SK-N-SH (cell line): ENCODE data around the gene ENTPD8. TPM values are rescaled to one million over a fixed set of nuclear protein-coding genes. Genes with fewer than 3 reads are reported as not detected.

Experiments used
- CTCF ChIA-PET: fragments of 300-600, 350-600 bp; formaldehyde crosslinking; extraction: SDS; loops from one replicate; lab custom pipeline; 2021; lab: Yijun Ruan, JAX
- POLR2A ChIA-PET: fragments of 350-600 bp; sonication (Branson Sonifier 250); formaldehyde crosslinking; extraction: SDS; loops from one replicate; lab custom pipeline; 2020; ENCODE audit warnings: antibody characterized with exemption, inconsistent platforms; lab: Yijun Ruan, JAX
- DNase-seq: peaks from one replicate; pipeline ENCODE4 v3.0.0; 2012
- H2AFZ ChIP-seq: fragments of 200-600 bp; sonication (generic); 2 replicates; pipeline ENCODE4 v1.8.1; 2016; ENCODE audit warnings: antibody characterized with exemption, mild to moderate bottlenecking, low read depth
- H3F3A ChIP-seq: fragments of 200-600 bp; sonication (generic); replicated peaks from 2 replicates; pipeline ENCODE3; 2016; ENCODE audit warnings: antibody characterized with exemption, mild to moderate bottlenecking; ENCODE audit not compliant: insufficient read depth
- H3K27ac ChIP-seq, 2 experiments: fragments of 200-500 bp in 1 of 2; fragments of 200-600 bp in 1 of 2; sonication (Bioruptor generic) in 1 of 2; sonication (generic), shearing (Covaris generic) in 1 of 2; 2 replicates each; pipeline versions ENCODE4 v1.5.1 to v1.6.1; 2014 to 2016; ENCODE audit warnings: low read depth in 2 of 2, inconsistent platforms in 1 of 2, low read length in 1 of 2, mild to moderate bottlenecking in 1 of 2, mixed read lengths in 1 of 2
- H3K27me3 ChIP-seq: fragments of 200-600 bp; sonication (generic), shearing (Covaris generic); 2 replicates; pipeline ENCODE4 v1.6.1; 2016; ENCODE audit warnings: mixed run types; ENCODE audit not compliant: insufficient read depth
- H3K36me3 ChIP-seq, 2 experiments: fragments of 200-500 bp in 1 of 2; fragments of 200-600 bp in 1 of 2; sonication (Bioruptor generic) in 1 of 2; sonication (generic) in 1 of 2; replicated peaks in 1 of 2; 2 replicates each; pipeline versions ENCODE3 to v1.5.1; 2014 to 2016; ENCODE audit warnings: low read length in 1 of 2, mild to moderate bottlenecking in 1 of 2; ENCODE audit not compliant: insufficient read depth in 2 of 2, control insufficient read depth in 1 of 2
- H3K4me1 ChIP-seq, 2 experiments: fragments of 200-500 bp in 1 of 2; fragments of 200-600 bp in 1 of 2; sonication (Bioruptor generic) in 1 of 2; sonication (generic), shearing (Covaris generic) in 1 of 2; 2 replicates each; pipeline versions ENCODE4 v1.5.1 to v1.6.1; 2014 to 2016; ENCODE audit warnings: low read depth in 1 of 2, low read length in 1 of 2, mixed run types in 1 of 2; ENCODE audit not compliant: insufficient read depth in 2 of 2, control insufficient read depth in 1 of 2
- H3K4me2 ChIP-seq: fragments of 200-600 bp; sonication (generic), shearing (Covaris generic); 2 replicates; pipeline ENCODE4 v1.6.1; 2017; ENCODE audit warnings: mixed run types
- H3K4me3 ChIP-seq, 2 experiments: fragments of 200-500 bp in 1 of 2; fragments of 200-600 bp in 1 of 2; sonication (Bioruptor generic) in 1 of 2; sonication (generic), shearing (Covaris generic) in 1 of 2; 2 replicates each; pipeline versions ENCODE4 v1.5.1 to v1.8.1; 2014 to 2016; ENCODE audit warnings: low read depth in 2 of 2, inconsistent platforms in 1 of 2, low read length in 1 of 2, mild to moderate bottlenecking in 1 of 2, mixed read lengths in 1 of 2, moderate library complexity in 1 of 2
- H3K79me2 ChIP-seq: fragments of 200-600 bp; sonication (generic); 2 replicates; pipeline ENCODE4 v1.8.1; 2017; ENCODE audit warnings: mild to moderate bottlenecking; ENCODE audit not compliant: insufficient read depth
- H3K9ac ChIP-seq: fragments of 200-600 bp; sonication (generic); 2 replicates; pipeline ENCODE4 v1.6.1; 2017; ENCODE audit warnings: mixed run types
- H3K9me2 ChIP-seq: fragments of 200-600 bp; sonication (generic); 2 replicates; pipeline ENCODE4 v1.6.1; 2017; ENCODE audit warnings: mixed run types
- H3K9me3 ChIP-seq: fragments of 200-600 bp; sonication (generic); 2 replicates; pipeline ENCODE4 v1.6.1; 2017; ENCODE audit warnings: mixed run types, mild to moderate bottlenecking, moderate library complexity
- H4K20me1 ChIP-seq: fragments of 200-600 bp; sonication (generic); 2 replicates; pipeline ENCODE4 v1.6.1; 2017; ENCODE audit warnings: mild to moderate bottlenecking, mixed run types; ENCODE audit not compliant: insufficient read depth
- CHD2 ChIP-seq: fragments of 150-350 bp; IDR thresholded peaks from 2 replicates; pipeline ENCODE4 v1.6.1; 2018; ENCODE audit warnings: low read length; ENCODE audit not compliant: partially characterized antibody
- CTCF ChIP-seq: fragments of 200-600 bp; sonication (generic); IDR thresholded peaks from 2 replicates; pipeline ENCODE4 v1.6.1; 2017; ENCODE audit warnings: antibody characterized with exemption, mild to moderate bottlenecking, moderate library complexity
- FOSL2 ChIP-seq: IDR thresholded peaks from 2 replicates; pipeline ENCODE4 v1.4.0; 2012; ENCODE audit warnings: low read depth, mild to moderate bottlenecking, moderate library complexity, borderline replicate concordance
- GABPA ChIP-seq: IDR thresholded peaks from 2 replicates; pipeline ENCODE4 v1.4.0; 2012; ENCODE audit warnings: low read depth, mild to moderate bottlenecking
- IRF3 ChIP-seq: fragments of 150-350 bp; IDR thresholded peaks from 2 replicates; pipeline ENCODE4 v1.6.1; 2016; ENCODE audit warnings: mild to moderate bottlenecking, low read depth, low read length
- JUND ChIP-seq: IDR thresholded peaks from 2 replicates; pipeline ENCODE4 v1.4.0; 2012
- REST ChIP-seq: IDR thresholded peaks from 2 replicates; pipeline ENCODE4 v1.6.1; 2012; ENCODE audit warnings: mild to moderate bottlenecking, low read depth, low read length, moderate library complexity
- RXRA ChIP-seq: IDR thresholded peaks from 2 replicates; pipeline ENCODE4 v1.4.0; 2012; ENCODE audit warnings: low read depth, mild to moderate bottlenecking, borderline replicate concordance
- TCF12 ChIP-seq: IDR thresholded peaks from 2 replicates; pipeline ENCODE4 v1.4.0; 2012
- TEAD4 ChIP-seq: IDR thresholded peaks from 2 replicates; pipeline ENCODE4 v1.4.0; 2012; ENCODE audit warnings: mild to moderate bottlenecking, borderline replicate concordance; ENCODE audit not compliant: insufficient read depth
- ZBTB33 ChIP-seq: IDR thresholded peaks from 2 replicates; pipeline ENCODE4 v1.4.0; 2012; ENCODE audit warnings: low read depth, borderline replicate concordance
- WGBS: methylation state at CpG from one replicate; pipeline ENCODE4 v1.1.6; 2017; ENCODE audit warnings: low lambda C conversion rate; 5-methylcytosine and 5-hydroxymethylcytosine counted together
- polyA plus RNA-seq, 3 experiments: library from polyadenylated mRNA; depleted of rRNA; stranded (reverse); fragments of >200 nt; gene quantifications; 2 replicates each; pipeline ENCODE4 v1.2.3, GENCODE V29; 2012

Gene ENTPD8
- polyA plus RNA-seq, 1 of the 3 experiments (the other 2 are of a cell fraction), result 0.30 TPM

- TF ChIP-seq ZBTB33 (no peak), REST (no peak)
Measured at GRCh38 chr9:137478613-137478961, 37.4 kb upstream of the ENTPD8 start (continued).

- H2AFZ ChIP-seq, result no peak overlapping the region
- POLR2A ChIA-PET, result no interaction called here
- H3K9ac ChIP-seq, result no peak overlapping the region
- no peaks in the 10 kb centered on the region for H3K9me3 ChIP-seq
- no peaks in the 10 kb centered on the region for H3K79me2 ChIP-seq
- H3K27ac ChIP-seq, result no peak overlapping the region
- H3F3A ChIP-seq, result no peaks in the 10 kb centered on the region
- no peaks in the 10 kb centered on the region for H4K20me1 ChIP-seq
- no peaks in the 10 kb centered on the region for H3K36me3 ChIP-seq
- CTCF ChIA-PET, result interaction anchor here (0.8 to 1.6 kb wide), 2 partner anchors 9 to 57 kb away, joined by 3 to 5 read pairs; no protein-coding TSS in a partner anchor
- H3K4me1 ChIP-seq, result peaks cover 0 to 39% of the 10 kb centered on the region in 2 experiments; a peak in 1 of 4 replicates
- 80% methylated on average over 18 of the region's 29 CpGs for WGBS
- no peak overlapping the region for H3K4me3 ChIP-seq
- DNase-seq, result no peak
- TF ChIP-seq TCF12 (no peak), CHD2 (no peak), JUND (no peak), CTCF (no peak), IRF3 (no peak), GABPA (no peak), RXRA (no peak), TEAD4 (no peak), FOSL2 (no peak)
- no peaks in the 10 kb centered on the region for H3K27me3 ChIP-seq
- H3K9me2 ChIP-seq, result no peaks in the 10 kb centered on the region
- H3K4me2 ChIP-seq, result no peak overlapping the region
Measured at GRCh38 chr9:137477778-137478612, 36.8 kb upstream of the ENTPD8 start.
